GM19467 (cell line): ENCODE results near the gene IGIP.
"Not testable (repeated sequence)": the region's sequence is repeated elsewhere in the genome, so short reads cannot be mapped to it uniquely, and the experiment has no call there.

Experiments used
- ATAC-seq: cut with Tn5 transposase; IDR thresholded peaks from one replicate; pipeline ENCODE4 v1.9.1; 2021; ENCODE audit warnings: mild to moderate bottlenecking, moderate library complexity; ENCODE audit not compliant: unreplicated experiment

The IGIP gene

DNA sequence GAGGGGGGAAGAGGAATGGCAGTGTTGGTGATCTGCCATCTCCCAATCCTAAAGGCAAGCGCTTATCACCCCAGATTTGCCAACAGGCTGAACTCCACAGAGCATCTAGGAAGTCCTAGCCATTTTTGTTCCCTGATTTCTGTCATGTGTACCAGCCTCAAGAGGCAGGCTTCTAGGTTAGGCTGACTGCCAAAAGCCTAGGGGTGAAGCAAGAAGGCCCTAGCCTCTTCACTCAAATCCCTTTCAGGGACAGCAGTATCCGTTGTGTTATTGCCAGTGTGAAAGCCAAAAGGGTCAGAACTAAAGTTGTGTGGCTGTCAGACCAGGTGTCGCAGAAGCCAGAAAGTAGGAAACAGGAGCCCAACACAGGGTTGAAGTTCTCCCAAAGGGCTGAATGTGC lies 14.7 kb downstream of the IGIP start:
- no peak for ATAC-seq

DNA sequence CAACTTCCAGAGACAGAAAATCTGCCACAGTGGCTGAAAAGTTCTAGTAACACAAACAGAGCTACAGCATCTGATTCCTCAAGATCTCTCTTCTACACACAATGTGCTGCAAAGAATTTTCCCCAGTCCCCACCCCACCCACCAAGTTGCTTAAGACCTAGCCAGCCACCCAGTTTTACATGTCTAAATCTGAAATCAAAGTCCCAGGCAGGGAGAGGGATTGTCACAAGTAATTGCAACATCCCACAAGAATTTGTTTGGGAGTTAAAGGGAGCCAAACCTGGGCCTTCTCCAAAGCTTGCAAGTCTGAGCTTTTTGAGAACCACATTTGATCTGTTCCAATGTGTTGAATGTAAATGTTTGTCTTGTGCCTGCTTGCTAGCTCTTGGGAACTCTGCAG lies 15.5 kb downstream of the IGIP start:
- no peak for ATAC-seq

DNA sequence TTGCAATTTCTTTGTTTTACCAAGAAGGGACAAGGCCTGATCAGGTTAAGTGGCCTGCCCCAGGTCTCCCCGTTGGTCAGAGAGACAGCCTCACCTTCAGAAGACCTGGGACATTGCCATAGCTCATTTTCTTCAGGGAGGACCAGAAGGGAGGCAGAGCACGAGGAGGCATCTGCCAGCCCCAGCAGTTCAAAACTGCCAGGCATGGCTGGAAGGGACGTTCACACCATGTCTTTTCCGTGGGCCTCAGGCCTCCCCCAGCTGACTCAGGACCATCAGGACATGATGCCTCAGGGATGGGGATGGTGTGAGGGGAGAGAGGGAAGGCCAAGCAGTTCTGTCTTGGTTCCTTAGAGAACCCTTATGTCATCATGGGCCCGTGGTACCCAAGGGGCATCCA lies 16.5 kb downstream of the IGIP start:
- no peak for ATAC-seq

DNA sequence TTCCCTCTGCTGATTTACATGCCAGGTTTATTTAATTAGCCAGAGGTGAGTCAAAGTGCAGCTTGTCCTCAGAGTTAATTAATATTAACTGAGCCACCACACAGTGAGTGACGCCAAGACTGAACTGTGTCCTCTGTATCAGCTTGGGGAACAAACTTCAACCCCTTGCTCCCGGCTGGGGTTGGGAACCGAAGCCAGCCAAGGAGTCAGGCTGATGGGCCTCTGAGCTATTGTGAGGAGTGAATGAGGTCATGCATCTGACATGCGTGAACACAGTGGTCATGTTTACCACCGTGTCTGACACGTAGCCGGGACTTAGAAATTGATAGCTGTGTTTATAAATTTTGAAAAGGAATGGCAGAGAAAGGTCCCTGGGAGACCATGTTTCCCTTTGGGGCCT lies 17.1 kb downstream of the IGIP start:
- no peak for ATAC-seq

DNA sequence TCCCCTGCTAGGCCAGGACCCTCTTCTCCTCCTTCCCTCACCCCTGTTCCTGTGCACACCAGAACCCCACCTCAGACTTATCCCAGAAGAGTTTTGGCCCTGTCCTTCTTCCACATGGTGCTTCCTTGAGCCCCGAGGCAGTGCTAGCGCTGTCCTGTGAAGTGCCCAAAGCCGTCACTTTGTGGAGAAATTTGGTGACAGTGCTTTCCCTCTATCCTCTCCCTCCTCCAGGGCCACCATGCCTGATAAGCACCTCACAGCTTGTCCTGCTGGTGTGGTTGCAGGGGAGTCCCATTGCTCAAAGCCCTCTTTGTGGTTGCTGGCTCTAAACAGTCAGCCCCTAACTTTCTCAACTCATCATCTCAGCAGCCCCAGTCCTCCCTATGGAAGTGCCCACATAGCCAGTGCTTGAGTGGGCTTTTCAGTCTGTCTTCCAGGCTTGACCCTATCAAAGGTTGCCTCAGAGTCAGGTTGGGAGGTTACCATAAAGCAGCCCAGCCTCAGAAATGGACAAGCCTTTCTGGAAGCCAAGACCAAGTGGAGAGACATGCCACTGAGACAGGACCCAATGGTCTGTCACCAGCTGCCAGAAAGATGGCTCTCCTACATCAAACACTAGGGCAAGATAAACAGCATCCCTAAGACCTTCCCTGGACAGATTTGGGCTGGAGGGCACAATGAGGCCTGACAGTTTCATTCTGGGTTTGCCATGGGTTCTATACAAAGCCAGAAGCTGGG lies 18.0 kb downstream of the IGIP start:
- ATAC-seq = no peak

DNA sequence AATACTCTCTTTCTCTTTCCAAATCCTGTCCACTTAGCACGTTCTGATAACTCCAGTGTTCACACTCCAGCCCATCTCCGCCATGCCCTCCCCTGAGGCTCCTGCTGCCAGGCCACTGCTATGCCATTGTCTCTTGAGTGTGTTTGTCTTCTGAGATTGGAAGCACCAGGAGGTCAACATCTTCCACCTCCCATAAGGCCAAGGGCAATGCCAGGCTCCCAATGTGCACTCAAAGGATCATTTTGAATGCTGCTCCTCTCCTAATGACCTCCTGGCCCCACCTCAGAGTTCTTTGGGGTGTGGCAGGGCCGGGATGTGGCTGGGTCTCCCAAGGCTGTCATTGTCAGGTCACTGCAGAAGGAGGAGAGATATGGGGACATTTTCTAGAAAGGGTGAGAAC lies 19.5 kb downstream of the IGIP start:
- ATAC-seq = no peak

DNA sequence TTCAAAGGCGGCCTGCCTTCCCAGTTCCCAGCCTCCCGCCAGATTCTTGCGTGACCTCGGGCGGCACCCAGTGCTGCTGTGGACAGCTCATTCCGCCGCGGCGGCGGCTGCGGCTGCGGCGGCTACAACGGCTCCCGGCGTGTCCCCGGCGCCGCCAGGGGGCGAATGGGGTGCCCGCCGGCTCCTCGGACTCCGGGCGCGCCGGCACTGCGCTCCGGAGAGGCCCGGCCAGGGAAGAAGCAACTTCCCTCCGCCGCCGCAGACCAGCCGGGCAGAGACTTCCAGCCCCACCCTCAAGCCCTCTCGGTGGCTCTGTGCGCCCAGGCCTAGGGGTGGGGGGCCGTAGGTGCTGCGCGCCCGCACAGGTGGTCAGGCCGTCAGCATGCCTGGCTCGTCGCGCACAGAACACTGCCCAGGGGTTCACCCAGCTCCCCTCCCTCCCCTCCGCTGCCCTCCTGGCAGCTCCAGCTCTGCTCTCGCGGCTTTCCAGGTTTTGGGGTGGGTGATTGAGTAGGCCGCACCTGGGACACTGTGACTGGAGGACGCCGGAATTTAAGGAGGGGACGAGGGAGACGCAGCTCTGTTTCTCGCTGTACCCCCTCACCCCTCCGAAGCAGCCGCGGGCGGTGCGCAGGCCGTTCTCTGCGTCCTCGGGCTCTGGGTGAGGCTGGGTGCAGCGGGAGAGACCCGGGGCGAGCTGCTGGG lies 20.2 kb downstream of the IGIP start:
- ATAC-seq = no peak

DNA sequence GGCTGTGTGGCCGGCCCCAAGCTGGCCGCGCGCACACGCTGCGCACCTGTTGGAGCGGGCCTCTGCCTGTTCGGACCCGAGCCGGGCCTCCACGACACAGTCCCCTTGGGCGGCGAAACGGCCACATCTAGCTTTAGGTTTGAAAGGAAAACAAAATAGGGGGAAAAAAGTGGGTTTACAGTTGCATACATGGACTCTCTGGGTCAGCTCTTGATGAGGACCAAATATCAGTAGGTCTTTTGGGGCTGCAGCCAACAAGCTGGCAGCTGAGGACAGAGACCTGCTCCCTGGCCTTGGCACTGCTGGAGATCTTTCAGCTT lies 20.7 kb downstream of the IGIP start:
- no peak for ATAC-seq

DNA sequence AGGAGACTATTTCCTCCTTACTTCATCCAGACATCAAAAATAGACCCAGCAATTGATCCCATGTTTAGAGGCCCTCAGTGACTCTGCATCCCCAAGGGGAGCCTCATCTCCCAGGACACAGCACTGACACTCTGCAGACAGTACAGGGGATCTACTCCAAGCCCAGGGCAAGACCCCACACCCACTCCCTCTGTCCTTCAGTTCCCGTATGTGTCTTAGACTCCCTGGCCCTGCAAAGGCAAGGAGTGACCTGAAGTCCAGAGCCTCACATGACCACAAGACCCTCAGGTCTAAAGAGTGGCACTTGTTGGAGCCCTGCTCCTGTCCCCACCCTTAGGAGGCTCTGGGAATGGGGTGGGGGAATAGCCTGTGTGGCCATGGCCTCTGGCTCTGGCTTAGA lies 21.7 kb downstream of the IGIP start:
- ATAC-seq = no peak

DNA sequence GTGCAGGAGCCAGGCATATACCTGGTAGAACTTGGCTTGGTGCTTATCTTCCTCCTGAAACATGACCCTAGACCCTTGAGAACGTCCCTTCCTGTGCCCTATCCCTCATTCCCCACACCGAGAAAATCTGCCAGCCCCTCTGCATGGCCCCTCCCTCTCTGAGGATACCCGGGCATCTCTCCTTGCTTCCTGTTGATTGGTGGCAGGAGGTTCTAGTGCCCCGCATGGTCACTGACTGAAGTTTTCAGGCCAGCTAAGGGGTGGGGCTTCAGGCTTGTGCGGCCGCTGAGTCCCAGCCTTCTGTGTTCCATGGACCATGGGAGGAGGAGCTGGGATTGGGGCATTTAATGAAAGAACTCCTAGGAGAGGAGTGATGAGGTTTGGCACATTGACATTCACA lies 22.8 kb downstream of the IGIP start:
- ATAC-seq = no peak

DNA sequence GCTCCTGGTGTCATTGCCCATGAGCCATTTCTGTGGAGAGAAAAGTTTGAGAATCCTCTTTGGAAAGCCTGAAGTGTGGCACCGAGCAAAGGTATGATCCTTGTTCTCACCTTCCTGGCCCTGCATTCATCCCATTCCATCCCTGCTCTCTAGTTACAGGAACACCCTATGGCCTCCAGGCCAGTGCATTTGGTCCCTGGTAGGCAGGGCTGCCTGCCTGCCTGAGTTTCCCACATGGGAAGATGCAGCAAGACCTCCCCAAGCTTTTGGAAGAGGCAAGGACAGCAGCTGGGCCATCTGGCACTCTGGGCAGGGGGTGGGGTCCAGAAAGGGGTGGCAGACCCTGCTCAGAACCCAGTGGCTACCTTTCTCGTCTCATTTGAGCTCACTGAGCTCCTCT lies 24.5 kb downstream of the IGIP start:
- ATAC-seq = no peak

DNA sequence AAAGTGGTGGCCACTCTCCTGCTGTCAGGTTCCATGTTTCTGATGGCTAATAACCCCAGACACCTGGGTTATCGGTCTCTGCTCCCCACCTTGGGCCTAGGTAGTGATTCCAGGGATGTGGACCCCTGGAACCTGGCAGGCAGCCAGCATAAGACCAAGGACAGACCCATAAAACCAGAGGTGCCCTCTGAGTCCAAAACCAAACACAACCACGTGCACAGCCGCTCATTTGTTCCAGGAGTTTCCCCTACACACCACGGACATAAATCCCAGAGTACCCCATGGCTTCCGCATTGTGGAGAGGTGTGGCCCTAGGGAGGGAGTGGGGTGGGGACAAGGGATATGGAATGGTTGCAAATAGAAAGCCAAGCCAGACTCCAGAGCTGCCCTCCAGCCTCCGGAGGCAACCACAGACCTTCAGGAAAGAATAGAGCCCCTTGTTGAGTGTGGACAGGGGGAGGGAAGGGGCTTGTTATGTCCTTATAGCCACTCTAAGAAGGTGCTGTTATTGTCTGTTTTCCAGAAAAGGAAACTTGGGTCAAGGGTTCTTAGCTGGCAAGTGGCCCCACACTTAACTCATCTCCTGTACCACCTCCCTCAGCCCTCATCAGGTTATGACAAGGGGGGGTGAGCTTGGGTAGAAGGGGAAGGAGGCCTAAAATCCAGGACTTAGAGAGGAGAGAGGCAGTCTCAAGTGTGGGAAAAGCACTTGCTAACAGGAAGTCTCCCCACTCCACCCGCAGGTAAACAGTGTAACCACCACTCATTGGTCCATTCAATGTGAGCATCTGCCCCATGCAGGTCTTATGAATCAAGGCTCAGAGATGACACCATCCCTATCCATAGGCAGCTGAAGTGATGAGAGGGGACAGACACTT lies 25.6 kb downstream of the IGIP start:
- ATAC-seq = no peak

DNA sequence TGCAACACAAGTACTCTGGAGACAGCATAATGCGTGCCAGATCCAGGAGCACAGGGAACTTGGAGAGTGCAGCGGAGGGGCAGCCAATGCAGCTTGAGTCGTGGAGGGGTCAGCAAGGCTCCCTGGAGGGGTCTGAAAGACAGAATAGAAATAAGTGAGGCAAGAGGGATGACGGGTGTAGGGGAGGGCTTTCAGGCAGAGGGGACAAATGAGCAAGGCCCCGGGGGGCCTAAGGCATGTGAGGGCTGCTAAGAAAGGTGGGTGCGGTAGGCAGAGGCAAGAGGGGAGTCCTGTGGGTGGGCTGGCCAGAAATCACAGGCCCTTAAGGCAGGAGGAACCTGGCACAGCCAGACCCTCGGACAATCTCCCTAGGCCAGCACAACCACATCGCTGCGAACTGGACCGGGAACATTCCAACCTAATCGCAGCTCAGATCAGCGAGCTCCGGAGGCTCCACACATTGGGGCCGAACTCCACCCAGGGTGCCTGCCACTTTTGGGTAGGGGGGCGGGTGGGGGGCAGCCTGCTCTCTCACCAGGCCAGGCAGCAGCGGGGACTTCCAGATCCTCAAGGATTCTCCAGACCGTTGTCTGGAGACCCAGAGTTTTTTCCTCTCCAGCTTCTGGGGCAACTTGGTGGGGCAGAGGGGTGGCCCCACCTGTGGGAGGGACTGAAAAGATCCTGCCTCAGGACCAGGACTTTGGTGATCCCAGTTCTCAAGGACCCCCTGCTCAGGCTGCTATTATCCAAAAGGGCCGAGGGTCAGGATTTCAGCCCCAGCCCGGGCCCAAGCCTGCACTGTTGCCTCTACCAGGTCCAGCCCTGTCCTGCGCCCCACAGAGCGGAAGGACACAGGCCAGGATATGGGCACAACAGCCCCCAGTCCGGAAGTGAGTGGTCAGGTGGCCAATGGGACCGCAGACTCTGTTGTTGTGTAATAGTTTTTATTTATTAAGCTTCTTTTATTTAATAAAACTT lies 26.6 kb downstream of the IGIP start:
- no peak for ATAC-seq

DNA sequence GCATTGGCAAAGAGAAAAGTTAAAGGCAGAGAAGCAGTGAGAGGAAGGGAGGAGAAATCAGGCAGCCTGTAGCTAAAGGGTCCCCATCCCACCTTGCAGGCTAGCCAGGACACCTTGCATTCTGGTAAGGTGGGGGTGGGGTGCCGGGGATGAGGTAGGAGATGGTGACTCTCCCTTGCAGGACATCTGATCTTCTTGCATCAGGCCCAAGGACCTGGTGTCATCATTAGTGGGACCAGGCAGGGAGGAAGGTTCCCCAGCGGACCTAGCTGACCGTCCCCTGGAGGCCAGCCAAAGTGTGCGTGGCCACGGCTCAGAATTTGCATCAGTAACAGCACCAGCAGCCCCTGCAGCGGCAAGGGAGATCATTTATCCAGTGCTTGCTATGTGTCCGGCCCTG lies 27.5 kb downstream of the IGIP start:
- ATAC-seq = no peak

DNA sequence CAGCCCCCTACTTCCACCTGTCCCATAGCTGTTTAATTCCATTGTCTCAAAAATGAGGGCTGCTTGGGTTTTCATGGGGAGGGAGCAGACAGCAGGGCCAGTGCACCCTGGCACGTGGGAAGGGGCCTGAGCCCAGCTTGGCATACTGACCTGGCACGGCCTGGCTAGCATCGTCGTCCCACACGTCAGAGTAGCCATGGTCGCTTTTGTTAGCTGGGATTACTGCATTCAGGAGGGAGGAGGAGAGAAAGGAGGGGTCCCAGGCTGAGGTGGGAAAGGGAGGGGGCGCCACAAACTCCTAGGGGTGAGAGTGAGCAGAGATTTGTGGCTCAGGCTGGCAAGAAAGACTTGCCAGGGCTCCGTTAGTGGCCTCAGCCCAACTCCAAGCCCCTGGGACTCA lies 28.2 kb downstream of the IGIP start:
- no peak for ATAC-seq

DNA sequence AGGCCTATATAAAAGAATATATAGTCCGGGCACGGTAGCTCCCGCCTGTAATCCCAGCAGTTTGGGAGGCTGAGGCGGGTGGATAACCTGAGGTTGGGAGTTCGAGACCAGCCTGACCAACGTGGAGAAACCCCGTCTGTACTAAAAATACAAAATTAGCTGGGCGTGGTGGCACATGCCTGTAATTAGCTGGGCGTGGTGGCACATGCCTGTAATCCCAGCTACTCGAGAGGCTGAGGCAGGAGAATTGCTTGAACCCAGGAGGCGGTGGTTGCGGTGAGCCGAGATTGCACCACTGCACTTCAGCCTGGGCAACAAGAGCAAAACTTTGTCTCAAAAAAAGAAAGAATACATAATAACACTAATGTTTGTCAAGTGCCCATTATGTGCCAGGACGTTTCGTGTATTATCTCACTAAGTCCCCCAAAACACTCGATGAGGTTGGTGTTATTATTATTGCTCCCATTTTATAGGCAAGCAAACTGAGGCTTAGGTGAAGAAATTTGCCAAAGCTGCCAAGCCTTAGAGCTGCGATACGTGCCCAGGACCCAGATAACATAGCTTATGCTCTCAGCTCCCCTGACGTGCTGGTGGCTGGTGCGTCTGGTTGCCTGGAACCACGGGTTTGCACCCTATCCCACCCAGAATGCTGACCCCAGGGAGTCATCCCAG lies 29.1 kb downstream of the IGIP start:
- ATAC-seq = not testable (repeated sequence)

DNA sequence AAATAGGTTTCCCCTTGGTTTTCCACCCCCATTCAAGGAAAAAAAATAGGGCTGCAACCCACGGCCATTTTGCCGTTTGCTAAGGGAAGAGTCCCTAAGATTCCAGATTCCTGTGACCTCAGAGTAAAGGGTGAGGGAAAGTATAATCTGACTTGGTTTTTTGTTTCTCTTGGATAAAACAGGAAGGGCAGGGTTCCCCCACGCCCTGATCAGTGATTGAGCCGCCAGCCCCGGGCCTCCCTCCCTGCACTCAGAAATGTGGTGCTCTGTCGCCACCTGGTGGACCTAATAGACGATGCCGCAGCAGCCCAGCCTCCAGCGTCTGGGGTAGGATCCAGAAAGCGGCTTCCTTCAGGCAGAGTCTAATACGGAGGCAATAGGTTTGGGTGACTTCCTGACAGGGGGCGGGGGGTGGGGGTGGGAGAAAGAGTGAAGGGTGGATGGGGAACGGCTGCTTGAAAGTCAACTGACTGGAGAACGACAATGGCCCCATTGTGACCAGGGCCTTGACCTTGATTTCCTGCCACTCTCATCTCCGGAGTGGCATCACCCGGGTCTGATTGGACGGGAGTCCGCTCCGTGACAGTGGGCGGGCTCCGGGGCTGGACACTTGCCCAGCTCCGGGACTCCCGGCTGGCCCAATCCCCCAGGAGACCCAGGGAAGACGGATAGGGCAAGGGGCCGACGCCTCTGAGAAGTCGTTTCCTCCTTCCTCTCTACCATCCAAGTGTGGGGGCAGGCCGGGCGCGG lies 31.5 kb downstream of the IGIP start:
- ATAC-seq = peak; percentile 97

DNA sequence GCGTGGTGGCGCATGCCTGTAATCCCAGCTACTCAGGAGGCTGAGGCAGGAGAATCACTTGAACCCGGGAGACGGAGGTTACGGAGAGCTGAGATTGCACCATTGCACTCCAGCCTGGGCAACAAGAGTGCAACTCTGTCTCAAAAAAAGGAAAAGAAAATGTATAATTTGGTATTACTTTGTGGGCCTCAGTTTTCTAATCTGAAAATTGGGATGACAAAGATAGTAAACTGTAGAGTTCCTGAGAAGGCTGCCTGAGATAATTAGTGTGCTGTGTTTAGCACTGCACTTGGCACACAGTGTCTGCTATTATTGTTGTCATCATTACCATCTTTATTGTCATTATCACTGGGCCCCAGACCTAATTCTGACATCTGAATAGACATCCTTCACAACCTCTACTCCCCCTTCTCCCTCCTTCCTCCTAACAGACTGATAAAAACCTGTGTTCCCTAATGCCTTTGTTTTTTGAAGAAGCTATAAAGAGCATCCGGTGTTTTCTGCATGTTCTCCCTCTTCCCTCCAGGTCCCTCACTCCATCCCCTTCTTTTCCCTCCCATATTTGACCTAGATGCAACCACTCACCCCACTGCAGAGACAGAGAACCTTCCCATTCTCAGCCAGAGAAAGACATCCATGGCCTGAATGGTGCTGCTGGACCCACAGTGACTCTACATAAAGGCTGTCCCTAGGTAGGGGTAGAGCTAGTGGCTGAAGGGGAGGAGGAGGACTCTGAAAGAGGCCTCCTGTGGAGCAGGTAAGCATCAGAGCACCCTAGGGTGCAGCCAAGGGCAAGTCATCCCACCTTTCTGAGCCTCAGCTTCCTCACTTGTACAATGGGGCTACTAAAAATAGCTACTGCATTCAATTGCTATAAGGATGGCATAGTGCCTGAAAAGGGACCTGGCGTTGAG lies 33.5 kb downstream of the IGIP start:
- no peak for ATAC-seq
